ENCODE data around the gene RPL36.

GRCh38 chr19:5696196-5697021 lies 6.3 kb downstream of the RPL36 start:
- TF ChIP-seq CTCF (IDR thresholded peaks at IDR 0.05) (no peak), POLR2A (IDR thresholded peaks at IDR 0.05) (no peak)

All from body of pancreas (tissue), 4 donors.